ENCODE results near the gene GRIN1.

GRCh38 chr9:137148242-137148641 is 9.3 kb downstream of the GRIN1 start:
- no peak for TF ChIP-seq CTCF (IDR thresholded peaks at IDR 0.05)
- no peak for TF ChIP-seq POLR2A (IDR thresholded peaks at IDR 0.05)

All from thyroid gland (tissue), 4 donors.